Liver (tissue), 9 donors: Measurements from ENCODE around the gene VASH1. TPM values are rescaled to one million over a fixed set of nuclear protein-coding genes. Genes with fewer than 3 reads are reported as not detected.

Experiments used
- DNase-seq: peaks from one replicate; pipeline ENCODE4 v3.0.0-alpha.2; 2017; ENCODE audit warnings: low spot score
- H3K27ac ChIP-seq, 2 donors: one replicate each; pipeline ENCODE4 v1.7.0; 2013; ENCODE audit warnings: inconsistent platforms in 2 of 2, low read length in 2 of 2, control low read depth in 1 of 2, low read depth in 1 of 2, mild to moderate bottlenecking in 1 of 2
- H3K27me3 ChIP-seq, 4 donors: one replicate each; pipeline versions ENCODE4 v1.6.1 to v1.7.0; 2013; ENCODE audit warnings: low read length in 3 of 4, inconsistent platforms in 1 of 4, mild to moderate bottlenecking in 1 of 4, moderate library complexity in 1 of 4; ENCODE audit not compliant: control insufficient read depth in 4 of 4, insufficient read depth in 4 of 4
- H3K36me3 ChIP-seq, 4 donors: one replicate each; pipeline versions ENCODE4 v1.6.1 to v1.7.0; 2013; ENCODE audit warnings: low read length in 3 of 4, mild to moderate bottlenecking in 3 of 4, low read depth in 1 of 4, moderate library complexity in 1 of 4; ENCODE audit not compliant: control insufficient read depth in 4 of 4, insufficient read depth in 3 of 4
- H3K4me1 ChIP-seq, 4 donors: one replicate each; pipeline versions ENCODE4 v1.6.1 to v1.7.0; 2013; ENCODE audit warnings: low read length in 3 of 4, mild to moderate bottlenecking in 3 of 4, moderate library complexity in 1 of 4; ENCODE audit not compliant: control insufficient read depth in 4 of 4, insufficient read depth in 4 of 4
- H3K4me3 ChIP-seq, 3 donors: one replicate each; pipeline versions ENCODE4 v1.6.1 to v1.7.0; 2013; ENCODE audit warnings: low read length in 3 of 3, control low read depth in 1 of 3, low read depth in 1 of 3, mild to moderate bottlenecking in 1 of 3
- H3K9ac ChIP-seq, 2 donors: one replicate each; pipeline ENCODE4 v1.7.0; 2013; ENCODE audit warnings: low read length in 2 of 2, mild to moderate bottlenecking in 2 of 2, moderate library complexity in 2 of 2, control low read depth in 1 of 2, low read depth in 1 of 2
- H3K9me3 ChIP-seq, 4 donors: one replicate each; pipeline versions ENCODE4 v1.6.1 to v1.7.0; 2013; ENCODE audit warnings: low read length in 3 of 4; ENCODE audit not compliant: control insufficient read depth in 4 of 4
- EGR1 ChIP-seq, 2 donors: IDR thresholded peaks; 2 replicates each; pipeline ENCODE4 v1.6.1; 2016 to 2018; ENCODE audit warnings: antibody characterized with exemption in 2 of 2, low read depth in 2 of 2
- FOXA2 ChIP-seq: IDR thresholded peaks from 2 replicates; pipeline ENCODE4 v1.6.1; 2016; ENCODE audit warnings: antibody characterized with exemption
- HNF4A ChIP-seq, 2 donors: conservative IDR thresholded peaks; 2 replicates each; pipeline ENCODE4 v1.6.1; 2016; ENCODE audit warnings: antibody characterized with exemption in 2 of 2, mild to moderate bottlenecking in 2 of 2
- HNF4G ChIP-seq: IDR thresholded peaks from 2 replicates; pipeline ENCODE4 v1.6.1; 2016; ENCODE audit warnings: antibody characterized with exemption
- JUND ChIP-seq, 2 donors: IDR thresholded peaks; 2 replicates each; pipeline ENCODE4 v1.6.1; 2016; ENCODE audit warnings: antibody characterized with exemption in 2 of 2
- NR2F2 ChIP-seq: IDR thresholded peaks from 2 replicates; pipeline ENCODE4 v1.6.1; 2016; ENCODE audit warnings: antibody characterized with exemption
- RAD21 ChIP-seq, 2 donors: IDR thresholded peaks; 2 replicates each; pipeline ENCODE4 v1.6.1; 2016; ENCODE audit warnings: antibody characterized with exemption in 2 of 2, mild to moderate bottlenecking in 2 of 2
- SP1 ChIP-seq: IDR thresholded peaks from 2 replicates; pipeline ENCODE4 v1.6.1; 2018; ENCODE audit warnings: antibody characterized with exemption, mild to moderate bottlenecking
- TAF1 ChIP-seq: conservative IDR thresholded peaks from 2 replicates; pipeline ENCODE4 v1.6.1; 2016; ENCODE audit warnings: antibody characterized with exemption, mild to moderate bottlenecking
- WGBS: extraction: QIAGEN DNeasy Blood & Tissue Kit; methylation state at CpG from one replicate; pipeline ENCODE4 v1.1.7; 2013; 5-methylcytosine and 5-hydroxymethylcytosine counted together
- polyA plus RNA-seq, 2 donors: library from polyadenylated mRNA; stranded (reverse) in 1 of 2; unstranded in 1 of 2; fragments of 200-250 nt in 1 of 2; fragments of >200 nt in 1 of 2; fragmentation: Nextera tagmentation in 1 of 2; extraction: Ambion mirVana in 1 of 2; gene quantifications; one replicate each; pipeline versions ENCODE4 v1.2.1 to v1.2.3, GENCODE V29; 2013 to 2015
- total RNA-seq, 2 donors: library from RNA; depleted of rRNA; stranded (reverse); fragments of >200 nt; gene quantifications; one replicate each; pipeline ENCODE4 v1.2.3, GENCODE V29; 2014
- TF ChIP-seq, protein P1 (sequence below): fragments of 150-350 bp; IDR thresholded peaks from 2 replicates; pipeline ENCODE4 v1.5.1; 2017; ENCODE audit warnings: improper control_type of control experiment, low read depth, low read length; ENCODE audit not compliant: missing input control
- TF ChIP-seq, protein P2 (sequence below): IDR thresholded peaks from 2 replicates; pipeline ENCODE4 v1.6.1; 2016; ENCODE audit warnings: antibody characterized with exemption
- TF ChIP-seq, protein P3 (sequence below): IDR thresholded peaks from 2 replicates; pipeline ENCODE4 v1.6.1; 2016; ENCODE audit warnings: antibody characterized with exemption
- donor health status: healthy.
- donor health status: healthy.
- donor health status: healthy.
- donor health status: healthy.
- donor health status: healthy.

Gene VASH1
- total and polyA plus RNA-seq, 4 donors = 0.94 to 5.9 (median 4.3) TPM

DNA sequence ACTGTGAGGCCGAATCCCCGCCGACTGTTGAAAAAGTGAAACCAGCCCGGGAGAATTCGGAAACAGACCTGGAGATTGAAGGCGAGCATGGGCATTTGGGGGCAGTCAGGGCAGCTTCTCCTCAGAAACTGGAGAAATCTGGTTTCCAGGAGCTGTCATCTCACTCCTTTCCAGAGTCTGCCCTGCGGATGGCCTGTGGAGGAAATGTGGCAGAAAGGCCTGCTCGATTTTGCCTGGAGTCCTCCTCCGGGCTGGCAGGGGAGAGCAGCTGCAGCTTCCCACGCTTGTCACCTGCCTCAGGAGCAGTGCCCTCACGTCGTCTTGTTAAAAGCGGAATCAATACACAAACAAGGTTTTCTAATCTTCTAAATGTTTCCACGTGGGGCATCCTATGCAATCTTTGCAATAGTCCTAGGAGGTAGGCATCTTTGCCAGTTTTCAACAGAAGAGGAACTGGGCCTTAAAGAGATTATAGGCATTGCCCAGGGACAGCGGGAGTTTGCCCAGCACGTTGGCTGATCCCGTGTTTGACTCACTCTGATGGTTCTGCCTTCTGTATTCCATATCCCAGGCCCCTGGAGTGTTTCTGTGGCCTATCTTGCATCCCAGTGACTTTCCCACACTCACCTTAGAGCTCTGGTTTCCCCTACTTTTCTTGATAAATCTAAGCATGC lies 67.2 kb downstream of the VASH1 start:
- H3K27ac ChIP-seq = no peak overlapping the region
- no peak for DNase-seq
- H3K9me3 ChIP-seq = no peaks in the 10 kb centered on the region
- H3K9ac ChIP-seq = no peak overlapping the region
- no peak overlapping the region for H3K4me3 ChIP-seq
- WGBS = 83% methylated on average over 17 of the region's 17 CpGs
- H3K36me3 ChIP-seq = no peaks in the 10 kb centered on the region
- no peak for TF ChIP-seq HNF4A (conservative IDR thresholded peaks at IDR 0.05)
- no peak for TF ChIP-seq TAF1
- TF ChIP-seq FOXA2 = no peak
- no peak for TF ChIP-seq SP1
- no peak for TF ChIP-seq RAD21 (IDR thresholded peaks at IDR 0.05)
- no peak for TF ChIP-seq EGR1 (IDR thresholded peaks at IDR 0.05; ENCODE audit: low read depth in 2 of 2)
- no peak for TF ChIP-seq HNF4G
- TF ChIP-seq, protein P1, sequence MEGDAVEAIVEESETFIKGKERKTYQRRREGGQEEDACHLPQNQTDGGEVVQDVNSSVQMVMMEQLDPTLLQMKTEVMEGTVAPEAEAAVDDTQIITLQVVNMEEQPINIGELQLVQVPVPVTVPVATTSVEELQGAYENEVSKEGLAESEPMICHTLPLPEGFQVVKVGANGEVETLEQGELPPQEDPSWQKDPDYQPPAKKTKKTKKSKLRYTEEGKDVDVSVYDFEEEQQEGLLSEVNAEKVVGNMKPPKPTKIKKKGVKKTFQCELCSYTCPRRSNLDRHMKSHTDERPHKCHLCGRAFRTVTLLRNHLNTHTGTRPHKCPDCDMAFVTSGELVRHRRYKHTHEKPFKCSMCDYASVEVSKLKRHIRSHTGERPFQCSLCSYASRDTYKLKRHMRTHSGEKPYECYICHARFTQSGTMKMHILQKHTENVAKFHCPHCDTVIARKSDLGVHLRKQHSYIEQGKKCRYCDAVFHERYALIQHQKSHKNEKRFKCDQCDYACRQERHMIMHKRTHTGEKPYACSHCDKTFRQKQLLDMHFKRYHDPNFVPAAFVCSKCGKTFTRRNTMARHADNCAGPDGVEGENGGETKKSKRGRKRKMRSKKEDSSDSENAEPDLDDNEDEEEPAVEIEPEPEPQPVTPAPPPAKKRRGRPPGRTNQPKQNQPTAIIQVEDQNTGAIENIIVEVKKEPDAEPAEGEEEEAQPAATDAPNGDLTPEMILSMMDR = no peak
- H3K27me3 ChIP-seq = no peaks in the 10 kb centered on the region
- peaks cover 4 to 29% (median 20%) of the 10 kb centered on the region in 4 donors for H3K4me1 ChIP-seq

DNA sequence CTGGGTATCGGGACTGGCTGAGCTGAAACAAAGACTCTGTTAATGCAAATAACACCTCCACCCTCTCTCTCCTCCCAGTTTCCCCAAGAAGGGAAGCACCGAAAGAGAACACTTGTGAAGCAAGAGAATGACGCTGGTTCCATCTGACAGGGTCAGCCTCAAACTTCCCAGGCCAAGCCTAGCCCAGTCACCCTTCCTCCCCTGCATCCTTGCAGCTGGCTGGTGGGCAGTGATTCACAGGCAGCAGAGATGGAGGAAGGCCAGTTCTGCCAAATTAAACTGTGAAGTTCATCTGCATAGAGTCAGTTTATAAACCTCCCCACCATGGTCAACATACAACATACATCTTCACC lies 67.7 kb downstream of the VASH1 start:
- Histone ChIP-seq H3K27ac (no peak overlapping the region), H3K9me3 (no peaks in the 10 kb centered on the region), H3K4me3 (no peak overlapping the region), H3K9ac (no peak overlapping the region), H3K27me3 (no peaks in the 10 kb centered on the region), H3K36me3 (no peaks in the 10 kb centered on the region), H3K4me1 (peaks cover 4 to 32% (median 24%) of the 10 kb centered on the region in 4 donors)
- DNase-seq = no peak
- TF ChIP-seq JUND (IDR thresholded peaks at IDR 0.05) (no peak), EGR1 (IDR thresholded peaks at IDR 0.05; ENCODE audit: low read depth in 2 of 2) (no peak), NR2F2 (no peak), TAF1 (no peak)
- TF ChIP-seq, protein P2, sequence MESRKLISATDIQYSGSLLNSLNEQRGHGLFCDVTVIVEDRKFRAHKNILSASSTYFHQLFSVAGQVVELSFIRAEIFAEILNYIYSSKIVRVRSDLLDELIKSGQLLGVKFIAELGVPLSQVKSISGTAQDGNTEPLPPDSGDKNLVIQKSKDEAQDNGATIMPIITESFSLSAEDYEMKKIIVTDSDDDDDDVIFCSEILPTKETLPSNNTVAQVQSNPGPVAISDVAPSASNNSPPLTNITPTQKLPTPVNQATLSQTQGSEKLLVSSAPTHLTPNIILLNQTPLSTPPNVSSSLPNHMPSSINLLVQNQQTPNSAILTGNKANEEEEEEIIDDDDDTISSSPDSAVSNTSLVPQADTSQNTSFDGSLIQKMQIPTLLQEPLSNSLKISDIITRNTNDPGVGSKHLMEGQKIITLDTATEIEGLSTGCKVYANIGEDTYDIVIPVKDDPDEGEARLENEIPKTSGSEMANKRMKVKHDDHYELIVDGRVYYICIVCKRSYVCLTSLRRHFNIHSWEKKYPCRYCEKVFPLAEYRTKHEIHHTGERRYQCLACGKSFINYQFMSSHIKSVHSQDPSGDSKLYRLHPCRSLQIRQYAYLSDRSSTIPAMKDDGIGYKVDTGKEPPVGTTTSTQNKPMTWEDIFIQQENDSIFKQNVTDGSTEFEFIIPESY = no peak
- TF ChIP-seq, protein P3, sequence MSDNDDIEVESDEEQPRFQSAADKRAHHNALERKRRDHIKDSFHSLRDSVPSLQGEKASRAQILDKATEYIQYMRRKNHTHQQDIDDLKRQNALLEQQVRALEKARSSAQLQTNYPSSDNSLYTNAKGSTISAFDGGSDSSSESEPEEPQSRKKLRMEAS = no peak
- 84% methylated on average over 3 of the region's 3 CpGs for WGBS

DNA sequence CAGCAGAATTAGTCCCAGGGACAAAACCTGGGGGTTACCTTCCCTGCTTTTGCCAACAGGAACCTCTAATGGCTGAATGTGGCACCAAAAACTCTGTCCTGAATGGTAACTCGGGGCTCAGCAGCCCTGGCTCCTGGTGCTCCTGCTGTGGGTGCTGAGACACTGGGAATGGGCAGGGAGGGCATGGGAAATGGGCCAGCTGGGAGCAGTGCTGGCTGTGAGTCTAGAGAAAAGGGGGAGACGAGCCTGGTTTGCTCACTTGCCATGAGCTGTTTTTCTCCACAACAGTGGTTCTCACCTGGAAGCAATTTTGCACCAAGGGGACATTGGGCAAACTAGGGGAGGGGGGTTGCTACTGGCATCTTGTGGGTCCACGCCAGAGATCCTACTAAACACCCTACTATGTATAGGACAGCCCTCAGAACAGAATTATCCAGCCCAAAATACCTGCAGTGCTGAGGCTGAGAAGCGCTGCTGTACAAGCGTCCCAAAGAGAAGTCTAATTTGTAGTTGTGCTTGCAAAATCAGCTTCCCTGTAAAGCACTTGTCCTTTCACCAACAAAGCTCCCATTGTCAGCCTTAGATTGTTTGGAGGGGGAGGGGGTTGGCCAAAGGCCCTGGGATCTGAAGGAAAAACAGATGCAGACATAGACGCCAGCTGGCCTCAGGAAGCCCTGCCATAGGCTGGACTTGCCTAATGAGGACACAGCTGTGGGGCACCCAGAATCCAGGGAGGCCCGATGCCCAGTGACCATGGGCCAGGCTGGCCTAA lies 68.6 kb downstream of the VASH1 start:
- Histone ChIP-seq H3K4me3 (no peak overlapping the region), H3K9ac (no peak overlapping the region), H3K4me1 (peaks cover 9 to 41% (median 32%) of the 10 kb centered on the region in 4 donors), H3K27me3 (no peaks in the 10 kb centered on the region), H3K9me3 (no peaks in the 10 kb centered on the region), H3K27ac (peak overlapping the region in 1 of 2 donors; percentile 0), H3K36me3 (no peaks in the 10 kb centered on the region)
- no peak for TF ChIP-seq JUND (IDR thresholded peaks at IDR 0.05)
- WGBS = 71% methylated on average over 7 of the region's 7 CpGs
- no peak for DNase-seq
